ENCODE measurements around the gene CCL16. TPM values are rescaled to one million over a fixed set of nuclear protein-coding genes. Genes with fewer than 3 reads are reported as not detected.

CCL16 gene
- total RNA-seq, 1 donor from 2014 or later, result 0.50 TPM

GRCh38 chr17:35927714-35928113, 53.6 kb downstream of the CCL16 start:
- TF ChIP-seq, protein P1, sequence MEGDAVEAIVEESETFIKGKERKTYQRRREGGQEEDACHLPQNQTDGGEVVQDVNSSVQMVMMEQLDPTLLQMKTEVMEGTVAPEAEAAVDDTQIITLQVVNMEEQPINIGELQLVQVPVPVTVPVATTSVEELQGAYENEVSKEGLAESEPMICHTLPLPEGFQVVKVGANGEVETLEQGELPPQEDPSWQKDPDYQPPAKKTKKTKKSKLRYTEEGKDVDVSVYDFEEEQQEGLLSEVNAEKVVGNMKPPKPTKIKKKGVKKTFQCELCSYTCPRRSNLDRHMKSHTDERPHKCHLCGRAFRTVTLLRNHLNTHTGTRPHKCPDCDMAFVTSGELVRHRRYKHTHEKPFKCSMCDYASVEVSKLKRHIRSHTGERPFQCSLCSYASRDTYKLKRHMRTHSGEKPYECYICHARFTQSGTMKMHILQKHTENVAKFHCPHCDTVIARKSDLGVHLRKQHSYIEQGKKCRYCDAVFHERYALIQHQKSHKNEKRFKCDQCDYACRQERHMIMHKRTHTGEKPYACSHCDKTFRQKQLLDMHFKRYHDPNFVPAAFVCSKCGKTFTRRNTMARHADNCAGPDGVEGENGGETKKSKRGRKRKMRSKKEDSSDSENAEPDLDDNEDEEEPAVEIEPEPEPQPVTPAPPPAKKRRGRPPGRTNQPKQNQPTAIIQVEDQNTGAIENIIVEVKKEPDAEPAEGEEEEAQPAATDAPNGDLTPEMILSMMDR (IDR thresholded peaks at IDR 0.05), result no peak
- intact Hi-C loops (cut with DNase I), result no loop called here
- Histone ChIP-seq H3K9me3 (no peaks in the 10 kb centered on the region), H3K27me3 (ENCODE audit: low read depth) (peaks cover 11% of the 10 kb centered on the region), H3K27ac (no peak overlapping the region), H3K4me3 (no peak overlapping the region), H3K4me1 (peaks cover 13% of the 10 kb centered on the region), H3K36me3 (no peaks in the 10 kb centered on the region)
- no peak for ATAC-seq
- DNase-seq, result no peak

Other genes starting within 250 kb of the CCL16 start
- gene RASL10B, start 249.9 kb downstream of the CCL16 start, total RNA-seq, result 1.9 TPM
- gene GAS2L2, start 228.3 kb downstream of the CCL16 start, total RNA-seq, result 3.1 TPM
- gene C17orf50, start 220.6 kb downstream of the CCL16 start, total RNA-seq, result not detected
- 40.9 TPM for gene MMP28, start 185.9 kb downstream of the CCL16 start, total RNA-seq
- gene TAF15, start 172.0 kb downstream of the CCL16 start, total RNA-seq, result 143 TPM
- 0.21 TPM for gene HEATR9, start 112.6 kb downstream of the CCL16 start, total RNA-seq
- gene CCL5, start 101.1 kb downstream of the CCL16 start, total RNA-seq, result 18.2 TPM
- not detected for gene RDM1, start 50.7 kb downstream of the CCL16 start, total RNA-seq
- gene LYZL6, start 37.8 kb downstream of the CCL16 start, total RNA-seq, result not detected
- gene CCL14, start 5.2 kb upstream of the CCL16 start, total RNA-seq, result 20.7 TPM
- 0.50 TPM for gene CCL15, start 20.1 kb upstream of the CCL16 start, total RNA-seq
- gene CCL23, start 36.5 kb upstream of the CCL16 start, total RNA-seq, result 5.1 TPM
- gene CCL18, start 82.8 kb upstream of the CCL16 start, total RNA-seq, result 146 TPM
- gene CCL3, start 108.6 kb upstream of the CCL16 start, total RNA-seq, result 8.5 TPM
- 11.9 TPM for gene CCL4, start 122.3 kb upstream of the CCL16 start, total RNA-seq
- gene TBC1D3B, start 195.1 kb upstream of the CCL16 start, total RNA-seq, result 11.1 TPM
- gene CCL3L1, start 215.3 kb upstream of the CCL16 start, total RNA-seq, result 1.6 TPM
- 2.6 TPM for gene CCL4L2, start 229.6 kb upstream of the CCL16 start, total RNA-seq

Data from lower lobe of right lung (tissue), 2 donors.